Astrocyte of the spinal cord (primary cell): ENCODE results near the gene CFAP57.

Experiments
- DNase-seq: peaks from one replicate; pipeline ENCODE4 v3.0.0; 2011; ENCODE audit warnings: low read depth, low spot score
- H3K4me3 ChIP-seq: 2 replicates; pipeline ENCODE4 v1.5.1; 2011; ENCODE audit warnings: low read depth, mild to moderate bottlenecking, low read length, moderate library complexity
- CTCF ChIP-seq: IDR thresholded peaks from 2 replicates; pipeline ENCODE4 v1.5.1; 2012; ENCODE audit warnings: low read depth, mild to moderate bottlenecking, low read length, inconsistent platforms
- in situ Hi-C: cut with HindIII; loops from 2 replicates; pipeline ENCODE4 v1.10.0; 2017; ENCODE audit warnings: low sequenced_read_pairs

The CFAP57 gene

GRCh38 chr1:43277116-43277876 lies 105.2 kb downstream of the CFAP57 start:
- in situ Hi-C loops = no loop called here
- H3K4me3 ChIP-seq = no peak overlapping the region
- TF ChIP-seq CTCF = no peak
- DNase-seq = no peak

GRCh38 chr1:43279161-43279560 lies 107.0 kb downstream of the CFAP57 start:
- no peak for DNase-seq
- in situ Hi-C loops = no loop called here
- no peak overlapping the region for H3K4me3 ChIP-seq
- no peak for TF ChIP-seq CTCF

- TF ChIP-seq CTCF = no peak
- in situ Hi-C loops = no loop called here
- DNase-seq = no peak
Measured at GRCh38 chr1:43279666-43280065, 107.5 kb downstream of the CFAP57 start.

GRCh38 chr1:43280692-43281091 lies 108.6 kb downstream of the CFAP57 start:
- no peak for TF ChIP-seq CTCF
- no peak overlapping the region for H3K4me3 ChIP-seq
- DNase-seq = no peak
- in situ Hi-C loops = no loop called here

More at GRCh38 chr1:43279666-43280065, 107.5 kb downstream of the CFAP57 start:
- H3K4me3 ChIP-seq = no peak overlapping the region

- in situ Hi-C loops = no loop called here
- no peak overlapping the region for H3K4me3 ChIP-seq
- DNase-seq = no peak
- no peak for TF ChIP-seq CTCF
Measured at GRCh38 chr1:43282220-43283195, 110.4 kb downstream of the CFAP57 start.

- no peak overlapping the region for H3K4me3 ChIP-seq
- in situ Hi-C loops = no loop called here
- DNase-seq = no peak
- no peak for TF ChIP-seq CTCF
Measured at GRCh38 chr1:43284065-43284464, 111.9 kb downstream of the CFAP57 start.
